IMR-90 (cell line): ENCODE measurements around the gene NTM. TPM values are rescaled to one million over a fixed set of nuclear protein-coding genes. Genes with fewer than 3 reads are reported as not detected.

Source experiments
- ATAC-seq: fragments of 200-7000 bp; cut with Tn5 transposase; 2 replicates; pipeline ENCODE4 v1.9.1; 2020; ENCODE audit warnings: low read depth, mild to moderate bottlenecking, moderate library complexity
- BruUV-seq: library from RNA; stranded (reverse); fragments of 400-500 nt; replicated peaks from 2 replicates; lab custom pipeline; 2021; lab: Mats Ljungman, UMichigan
- CTCF ChIA-PET: fragments of 300-600 bp; formaldehyde crosslinking; extraction: SDS; loops from one replicate; lab custom pipeline; 2021; ENCODE audit warnings: antibody characterized with exemption; lab: Yijun Ruan, JAX
- POLR2A ChIA-PET: fragments of 300-600 bp; sonication (Branson Sonifier 250); formaldehyde crosslinking; loops from one replicate; lab custom pipeline; 2022; ENCODE audit warnings: antibody characterized with exemption; ENCODE audit not compliant: unreplicated experiment; lab: Charles Lee
- DNase-seq: peaks from one replicate; pipeline ENCODE4 v3.0.0; 2013
- H2AFZ ChIP-seq: replicated peaks from 2 replicates; pipeline ENCODE3; 2013; ENCODE audit warnings: low read length, mild to moderate bottlenecking; ENCODE audit not compliant: poor library complexity
- H2AK5ac ChIP-seq: 2 replicates; pipeline ENCODE4 v1.6.1; 2013; ENCODE audit warnings: low read depth, low read length, inconsistent platforms
- H2AK9ac ChIP-seq: replicated peaks from 2 replicates; pipeline ENCODE3; 2013; ENCODE audit warnings: mild to moderate bottlenecking, low read depth, low read length, moderate library complexity; ENCODE audit not compliant: poor library complexity
- H2BK120ac ChIP-seq: 2 replicates; pipeline ENCODE4 v1.6.1; 2013; ENCODE audit warnings: low read depth, low read length, inconsistent platforms
- H2BK15ac ChIP-seq: 3 replicates; pipeline ENCODE4 v1.6.1; 2013; ENCODE audit warnings: low read depth, low read length, inconsistent platforms
- H2BK20ac ChIP-seq: 2 replicates; pipeline ENCODE4 v1.6.1; 2013; ENCODE audit warnings: low read depth, mild to moderate bottlenecking, inconsistent platforms, low read length, moderate library complexity
- H2BK5ac ChIP-seq: 2 replicates; pipeline ENCODE4 v1.6.1; 2013; ENCODE audit warnings: mild to moderate bottlenecking, low read depth, low read length, inconsistent platforms; ENCODE audit not compliant: poor library complexity, severe bottlenecking
- H3K14ac ChIP-seq: replicated peaks from 2 replicates; pipeline ENCODE4 v1.6.1; 2013; ENCODE audit warnings: low read depth, low read length, inconsistent platforms
- H3K18ac ChIP-seq: 2 replicates; pipeline ENCODE4 v1.6.1; 2013; ENCODE audit warnings: low read depth, low read length, control low read depth
- H3K23ac ChIP-seq: 2 replicates; pipeline ENCODE4 v1.6.1; 2013; ENCODE audit warnings: low read depth, low read length, inconsistent platforms
- H3K27ac ChIP-seq: 2 replicates; pipeline ENCODE4 v1.5.1; 2013; ENCODE audit warnings: mild to moderate bottlenecking, control low read depth, low read length; ENCODE audit not compliant: insufficient read depth
- H3K27me3 ChIP-seq: 2 replicates; pipeline ENCODE4 v1.6.1; 2013; ENCODE audit warnings: low read length; ENCODE audit not compliant: control insufficient read depth, insufficient read depth
- H3K36me3 ChIP-seq: 2 replicates; pipeline ENCODE4 v1.6.1; 2013; ENCODE audit warnings: low read length, mixed read lengths; ENCODE audit not compliant: control insufficient read depth, insufficient read depth
- H3K4ac ChIP-seq: 2 replicates; pipeline ENCODE4 v1.6.1; 2013; ENCODE audit warnings: low read depth, low read length, inconsistent platforms
- H3K4me1 ChIP-seq: 2 replicates; pipeline ENCODE4 v1.6.1; 2013; ENCODE audit warnings: low read length, mixed read lengths; ENCODE audit not compliant: control insufficient read depth, insufficient read depth
- H3K4me2 ChIP-seq: 2 replicates; pipeline ENCODE4 v1.6.1; 2013; ENCODE audit warnings: low read depth, mild to moderate bottlenecking, control low read depth, low read length, moderate library complexity
- H3K4me3 ChIP-seq: 2 replicates; pipeline ENCODE4 v1.5.1; 2013; ENCODE audit warnings: low read depth, mild to moderate bottlenecking, control low read depth, low read length, moderate library complexity; ENCODE audit not compliant: insufficient read depth
- H3K56ac ChIP-seq: 2 replicates; pipeline ENCODE4 v1.6.1; 2013; ENCODE audit warnings: low read length, inconsistent platforms; ENCODE audit not compliant: insufficient read depth; ENCODE audit errors: extremely low read depth
- H3K79me1 ChIP-seq, 2 experiments: 2 replicates each; pipeline ENCODE4 v1.6.1; 2013; ENCODE audit warnings: low read length in 2 of 2, inconsistent platforms in 1 of 2, low read depth in 1 of 2
- H3K9ac ChIP-seq: 2 replicates; pipeline ENCODE4 v1.6.1; 2013; ENCODE audit warnings: low read depth, low read length, control low read depth
- H3K9me1 ChIP-seq: 2 replicates; pipeline ENCODE4 v1.6.1; 2013; ENCODE audit warnings: low read length, inconsistent platforms; ENCODE audit not compliant: insufficient read depth
- H3K9me3 ChIP-seq: 2 replicates; pipeline ENCODE4 v1.6.1; 2013; ENCODE audit warnings: low read length; ENCODE audit not compliant: control insufficient read depth, insufficient read depth
- H4K20me1 ChIP-seq: 2 replicates; pipeline ENCODE4 v1.6.1; 2013; ENCODE audit warnings: low read length, inconsistent platforms; ENCODE audit not compliant: insufficient read depth
- H4K5ac ChIP-seq: 2 replicates; pipeline ENCODE4 v1.6.1; 2013; ENCODE audit warnings: mild to moderate bottlenecking, low read depth, low read length, control low read depth
- H4K8ac ChIP-seq, 2 experiments: 2 replicates each; pipeline ENCODE4 v1.6.1; 2013; ENCODE audit warnings: low read depth in 2 of 2, low read length in 2 of 2, control low read depth in 1 of 2, inconsistent platforms in 1 of 2
- H4K91ac ChIP-seq: 2 replicates; pipeline ENCODE4 v1.6.1; 2013; ENCODE audit warnings: low read depth, low read length, inconsistent platforms; ENCODE audit not compliant: insufficient read depth
- BHLHE40 ChIP-seq: fragments of 150-350 bp; IDR thresholded peaks from 2 replicates; pipeline ENCODE4 v1.6.1; 2016; ENCODE audit warnings: mild to moderate bottlenecking, low read depth, low read length
- CEBPB ChIP-seq: IDR thresholded peaks from 2 replicates; pipeline ENCODE4 v1.6.1; 2012; ENCODE audit warnings: low read depth, low read length, improper control_type of control experiment
- CHD1 ChIP-seq: IDR thresholded peaks from 2 replicates; pipeline ENCODE4 v1.6.1; 2012; ENCODE audit warnings: low read depth, low read length, improper control_type of control experiment
- FOS ChIP-seq: fragments of 150-350 bp; IDR thresholded peaks from 2 replicates; pipeline ENCODE4 v1.6.1; 2016; ENCODE audit warnings: low read depth, low read length
- MAFK ChIP-seq: IDR thresholded peaks from 2 replicates; pipeline ENCODE4 v1.6.1; 2012; ENCODE audit warnings: low read depth, low read length, improper control_type of control experiment
- MAZ ChIP-seq: IDR thresholded peaks from 2 replicates; pipeline ENCODE4 v1.6.1; 2012; ENCODE audit warnings: low read depth, mild to moderate bottlenecking, low read length, improper control_type of control experiment, moderate library complexity, borderline replicate concordance
- MXI1 ChIP-seq: IDR thresholded peaks from 2 replicates; pipeline ENCODE4 v1.6.1; 2012; ENCODE audit warnings: low read depth, mild to moderate bottlenecking, low read length, moderate library complexity, borderline replicate concordance
- NFE2L2 ChIP-seq: fragments of 150-350 bp; IDR thresholded peaks from 2 replicates; pipeline ENCODE4 v1.6.1; 2016; ENCODE audit warnings: low read depth, mild to moderate bottlenecking, low read length
- POLR2A ChIP-seq: IDR thresholded peaks from 2 replicates; pipeline ENCODE4 v1.6.1; 2012; ENCODE audit warnings: mild to moderate bottlenecking, low read depth, low read length
- RCOR1 ChIP-seq: IDR thresholded peaks from 2 replicates; pipeline ENCODE4 v1.6.1; 2012; ENCODE audit warnings: mild to moderate bottlenecking, low read length, improper control_type of control experiment; ENCODE audit not compliant: insufficient replicate concordance
- SMC3 ChIP-seq: fragments of 150-350 bp; IDR thresholded peaks from 2 replicates; pipeline ENCODE4 v1.6.1; 2016; ENCODE audit warnings: low read depth, mild to moderate bottlenecking, antibody characterized with exemption, low read length, moderate library complexity
- WGBS, 2 experiments: methylation state at CpG; one replicate each; pipeline versions ENCODE4 v1.1.5 to v1.1.7; 2013; ENCODE audit warnings: missing lambda C conversion rate in 2 of 2; ENCODE audit not compliant: insufficient read length in 1 of 2; ENCODE audit errors: extremely low coverage in 2 of 2; 5-methylcytosine and 5-hydroxymethylcytosine counted together
- dilution Hi-C: fragments of 300-500 bp; cut with HindIII; formaldehyde crosslinking; loops from one replicate; pipeline ENCODE4 v1.14.3; 2018; ENCODE audit warnings: low sequenced_read_pairs; ENCODE audit not compliant: unreplicated experiment
- in situ Hi-C: fragments of 300-500 bp; cut with MboI; formaldehyde crosslinking; loops from 3 replicates; pipeline ENCODE4 v1.14.3; 2019; ENCODE audit warnings: low sequenced_read_pairs, inconsistent platforms, mixed read lengths
- intact Hi-C: fragments of 100-400 bp; cut with micrococcal nuclease; formaldehyde crosslinking; loops from 2 replicates; pipeline ENCODE4 v1.10.0; 2022
- polyA plus RNA-seq, 3 experiments: library from polyadenylated mRNA; depleted of rRNA; stranded (reverse); fragments of >200 nt; gene quantifications; 2 replicates each; pipeline ENCODE4 v1.2.3, GENCODE V29; 2012; ENCODE audit warnings: low replicate concordance in 1 of 3
- total RNA-seq: library from RNA; depleted of rRNA; stranded (reverse); fragments of >200 nt; gene quantifications from 2 replicates; pipeline ENCODE4 v1.2.3, GENCODE V29; 2012
- TF ChIP-seq, protein P1 (sequence below): conservative IDR thresholded peaks from 2 replicates; pipeline ENCODE4 v1.5.1; 2012; ENCODE audit warnings: mild to moderate bottlenecking, low read depth, low read length, improper control_type of control experiment
- TF ChIP-seq, protein P2 (sequence below): fragments of 150-350 bp; IDR thresholded peaks from 2 replicates; pipeline ENCODE4 v1.6.1; 2016; ENCODE audit warnings: low read depth, mild to moderate bottlenecking, low read length, moderate library complexity, borderline replicate concordance

The NTM gene
- total and polyA plus RNA-seq, 2 of the 4 experiments (the other 2 are of a cell fraction), result 19.5 to 25.5 TPM

DNA sequence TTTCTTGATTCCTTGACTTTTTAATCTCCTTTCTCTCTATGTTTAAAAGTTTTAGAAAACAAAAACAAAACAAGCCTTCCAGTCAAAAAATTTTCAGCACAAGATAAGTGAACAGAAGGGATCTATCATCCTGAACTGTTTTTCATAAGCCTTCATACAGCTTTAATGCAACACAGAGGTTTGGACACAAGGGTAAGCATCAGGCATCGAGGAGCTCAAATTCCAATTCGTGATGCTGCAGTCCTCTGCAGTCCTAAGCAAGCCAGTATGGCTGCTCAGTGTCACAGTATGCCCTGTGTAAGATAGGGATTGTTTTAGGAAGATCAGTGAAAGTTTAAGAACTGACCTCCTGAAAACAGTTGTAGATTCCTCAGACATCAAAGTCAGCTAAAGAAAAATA is 740.9 kb downstream of the NTM start:
- in situ Hi-C loops, result no loop called here
- no TSS peak for BruUV-seq
- WGBS, 2 experiments, result no CpG with 5 or more reads among the region's 2 CpGs

More for the DNA sequence above, 740.9 kb downstream of the NTM start:
- H3K9me1 ChIP-seq, result peaks cover 23% of the 10 kb centered on the region
- peak overlapping the region; percentile 95 for H3K4ac ChIP-seq
- peaks cover 0 to 45% of the 10 kb centered on the region in 2 experiments; a peak in 3 of 4 replicates for H3K79me1 ChIP-seq
- H2AK5ac ChIP-seq, result peak overlapping the region; percentile 94
- ChIA-PET CTCF (interaction anchor here (0.6 to 1.5 kb wide), 7 partner anchors 16 to 1087 kb away, joined by 3 to 5 read pairs (median 3); no protein-coding TSS in a partner anchor), POLR2A (interaction anchor here (1.3 to 1.5 kb wide), 2 partner anchors 38 to 54 kb away, joined by 3 to 6 read pairs; no protein-coding TSS in a partner anchor)
- H3K18ac ChIP-seq, result peak overlapping the region; percentile 51; the same call in 1 of the 2 replicates
- peak overlapping the region; percentile 29; the same call in 1 of the 2 replicates for H4K5ac ChIP-seq
- ATAC-seq, result peak; percentile 79
- DNase-seq, result peak; percentile 39
- no peaks in the 10 kb centered on the region for H4K20me1 ChIP-seq
- H2BK120ac ChIP-seq, result peak overlapping the region; percentile 94
- H2AFZ ChIP-seq, result peak overlapping the region; percentile 45
- peak overlapping the region; percentile 89 for H4K91ac ChIP-seq
- H3K14ac ChIP-seq, result peak overlapping the region; percentile 90
- TF ChIP-seq, protein P1, sequence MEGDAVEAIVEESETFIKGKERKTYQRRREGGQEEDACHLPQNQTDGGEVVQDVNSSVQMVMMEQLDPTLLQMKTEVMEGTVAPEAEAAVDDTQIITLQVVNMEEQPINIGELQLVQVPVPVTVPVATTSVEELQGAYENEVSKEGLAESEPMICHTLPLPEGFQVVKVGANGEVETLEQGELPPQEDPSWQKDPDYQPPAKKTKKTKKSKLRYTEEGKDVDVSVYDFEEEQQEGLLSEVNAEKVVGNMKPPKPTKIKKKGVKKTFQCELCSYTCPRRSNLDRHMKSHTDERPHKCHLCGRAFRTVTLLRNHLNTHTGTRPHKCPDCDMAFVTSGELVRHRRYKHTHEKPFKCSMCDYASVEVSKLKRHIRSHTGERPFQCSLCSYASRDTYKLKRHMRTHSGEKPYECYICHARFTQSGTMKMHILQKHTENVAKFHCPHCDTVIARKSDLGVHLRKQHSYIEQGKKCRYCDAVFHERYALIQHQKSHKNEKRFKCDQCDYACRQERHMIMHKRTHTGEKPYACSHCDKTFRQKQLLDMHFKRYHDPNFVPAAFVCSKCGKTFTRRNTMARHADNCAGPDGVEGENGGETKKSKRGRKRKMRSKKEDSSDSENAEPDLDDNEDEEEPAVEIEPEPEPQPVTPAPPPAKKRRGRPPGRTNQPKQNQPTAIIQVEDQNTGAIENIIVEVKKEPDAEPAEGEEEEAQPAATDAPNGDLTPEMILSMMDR, result no peak
- TF ChIP-seq POLR2A (no peak), RCOR1 (no peak), MAFK (no peak), FOS (no peak), CHD1 (no peak), SMC3 (no peak), CEBPB (no peak), NFE2L2 (no peak), MXI1 (no peak), BHLHE40 (no peak), MAZ (no peak)
- TF ChIP-seq, protein P2, sequence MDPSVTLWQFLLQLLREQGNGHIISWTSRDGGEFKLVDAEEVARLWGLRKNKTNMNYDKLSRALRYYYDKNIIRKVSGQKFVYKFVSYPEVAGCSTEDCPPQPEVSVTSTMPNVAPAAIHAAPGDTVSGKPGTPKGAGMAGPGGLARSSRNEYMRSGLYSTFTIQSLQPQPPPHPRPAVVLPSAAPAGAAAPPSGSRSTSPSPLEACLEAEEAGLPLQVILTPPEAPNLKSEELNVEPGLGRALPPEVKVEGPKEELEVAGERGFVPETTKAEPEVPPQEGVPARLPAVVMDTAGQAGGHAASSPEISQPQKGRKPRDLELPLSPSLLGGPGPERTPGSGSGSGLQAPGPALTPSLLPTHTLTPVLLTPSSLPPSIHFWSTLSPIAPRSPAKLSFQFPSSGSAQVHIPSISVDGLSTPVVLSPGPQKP, result no peak
- no peaks in the 10 kb centered on the region for H3K9me3 ChIP-seq
- H2BK5ac ChIP-seq, result peak overlapping the region; percentile 91
- H2AK9ac ChIP-seq, result no peak overlapping the region
- peak overlapping the region; percentile 14 for H3K4me2 ChIP-seq
- peak overlapping the region; percentile 92; the same call in 2 of the 3 replicates for H2BK15ac ChIP-seq
- no peak overlapping the region for H3K4me3 ChIP-seq
- H3K27ac ChIP-seq, result peak overlapping the region; percentile 82
- H3K36me3 ChIP-seq, result no peaks in the 10 kb centered on the region
- dilution Hi-C loops, result no loop called here
- H2BK20ac ChIP-seq, result peak overlapping the region; percentile 66
- H3K4me1 ChIP-seq, result peaks cover 10% of the 10 kb centered on the region
- H3K27me3 ChIP-seq, result no peaks in the 10 kb centered on the region
- peak overlapping the region; percentile 62 for H3K9ac ChIP-seq
- peak overlapping the region; percentile 83 for H3K56ac ChIP-seq
- peak overlapping the region; percentile 84 for H3K23ac ChIP-seq
- intact Hi-C loops, result loop anchor here (5.0 kb wide), 2 partner anchors 79 to 199 kb away; no protein-coding TSS in a partner anchor
- H4K8ac ChIP-seq, result peak overlapping the region; percentile 60 to 85
